Tibial artery (tissue), 4 donors: ENCODE data around the gene INSC.

Source experiments
- DNase-seq, 2 donors: peaks; one replicate each; pipeline ENCODE4 v3.0.0-alpha.2; 2019
- H3K27ac ChIP-seq, 2 donors: fragments of 200-600 bp; sonication (generic) in 1 of 2; 1 replicate in 1 of 2; 2 replicates in 1 of 2; pipeline ENCODE4 v1.5.1; 2018 to 2019; ENCODE audit warnings: mild to moderate bottlenecking in 1 of 2
- H3K27me3 ChIP-seq, 2 donors: fragments of 200-600 bp; sonication (generic) in 1 of 2; one replicate each; pipeline versions ENCODE4 v1.5.1 to v1.6.0; 2016 to 2019
- H3K36me3 ChIP-seq, 3 donors: fragments of 200-600 bp; sonication (generic) in 2 of 3; one replicate each; pipeline ENCODE4 v1.5.1; 2016 to 2019; ENCODE audit warnings: mild to moderate bottlenecking in 2 of 3
- H3K4me1 ChIP-seq, 4 donors: fragments of 200-600 bp; sonication (generic) in 2 of 4; 1 replicate in 3 of 4; 2 replicates in 1 of 4; pipeline ENCODE4 v1.5.1; 2016 to 2019
- H3K4me3 ChIP-seq, 2 donors: fragments of 200-600 bp; sonication (generic) in 1 of 2; 1 replicate in 1 of 2; 2 replicates in 1 of 2; pipeline ENCODE4 v1.5.1; 2018 to 2019; ENCODE audit warnings: mild to moderate bottlenecking in 2 of 2
- H3K9me3 ChIP-seq, 3 donors: fragments of 200-600 bp; sonication (generic) in 1 of 3; one replicate each; pipeline ENCODE4 v1.5.1; 2016 to 2019
- intact Hi-C: fragments of 100-400 bp; cut with DNase I; formaldehyde crosslinking; loops from one replicate; pipeline ENCODE4 v1.15.0; 2023; ENCODE audit warnings: low total_unique reads
- TF ChIP-seq, protein P1 (sequence below), 2 experiments: fragments of 200-600 bp in 1 of 2; fragments of 450-650 bp in 1 of 2; IDR thresholded peaks; one replicate each; pipeline ENCODE4 v1.5.1; 2017 to 2019; ENCODE audit warnings: antibody characterized with exemption in 2 of 2, mild to moderate bottlenecking in 1 of 2, moderate library complexity in 1 of 2

INSC gene

DNA sequence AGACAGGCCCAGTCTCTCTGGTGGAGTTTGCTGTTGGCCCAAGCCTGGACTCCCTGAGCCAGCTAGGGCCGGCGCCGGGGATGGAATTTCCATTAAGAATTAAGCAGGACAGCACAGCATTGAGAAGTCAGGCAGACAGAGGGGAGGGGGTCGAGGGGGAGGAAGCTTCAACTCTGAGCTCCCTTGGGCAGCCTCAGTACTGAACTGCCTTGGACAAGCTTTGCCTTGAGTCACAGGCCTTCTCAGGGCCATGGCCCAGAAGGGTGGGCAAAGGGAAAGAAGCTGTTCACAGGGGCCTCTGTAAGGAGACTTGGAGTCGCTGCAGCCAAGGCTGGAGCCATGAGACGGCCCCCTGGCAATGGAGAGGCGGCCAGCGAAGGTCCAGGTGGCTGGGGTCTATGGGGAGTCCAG is 2.6 kb upstream of the INSC start:
- Histone ChIP-seq H3K9me3 (no peaks in the 10 kb centered on the region), H3K27ac (no peak overlapping the region), H3K4me1 (peaks cover 0 to 14% (median 13%) of the 10 kb centered on the region in 4 donors), H3K36me3 (no peaks in the 10 kb centered on the region), H3K4me3 (no peak overlapping the region), H3K27me3 (peaks cover 0 to 4% of the 10 kb centered on the region in 2 donors)
- no peak for DNase-seq
- TF ChIP-seq, protein P1, sequence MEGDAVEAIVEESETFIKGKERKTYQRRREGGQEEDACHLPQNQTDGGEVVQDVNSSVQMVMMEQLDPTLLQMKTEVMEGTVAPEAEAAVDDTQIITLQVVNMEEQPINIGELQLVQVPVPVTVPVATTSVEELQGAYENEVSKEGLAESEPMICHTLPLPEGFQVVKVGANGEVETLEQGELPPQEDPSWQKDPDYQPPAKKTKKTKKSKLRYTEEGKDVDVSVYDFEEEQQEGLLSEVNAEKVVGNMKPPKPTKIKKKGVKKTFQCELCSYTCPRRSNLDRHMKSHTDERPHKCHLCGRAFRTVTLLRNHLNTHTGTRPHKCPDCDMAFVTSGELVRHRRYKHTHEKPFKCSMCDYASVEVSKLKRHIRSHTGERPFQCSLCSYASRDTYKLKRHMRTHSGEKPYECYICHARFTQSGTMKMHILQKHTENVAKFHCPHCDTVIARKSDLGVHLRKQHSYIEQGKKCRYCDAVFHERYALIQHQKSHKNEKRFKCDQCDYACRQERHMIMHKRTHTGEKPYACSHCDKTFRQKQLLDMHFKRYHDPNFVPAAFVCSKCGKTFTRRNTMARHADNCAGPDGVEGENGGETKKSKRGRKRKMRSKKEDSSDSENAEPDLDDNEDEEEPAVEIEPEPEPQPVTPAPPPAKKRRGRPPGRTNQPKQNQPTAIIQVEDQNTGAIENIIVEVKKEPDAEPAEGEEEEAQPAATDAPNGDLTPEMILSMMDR (IDR thresholded peaks at IDR 0.05), result no peak
- intact Hi-C loops, result loop anchor here (10.0 kb wide), 1 partner anchor 1503 kb away; no protein-coding TSS in a partner anchor

DNA sequence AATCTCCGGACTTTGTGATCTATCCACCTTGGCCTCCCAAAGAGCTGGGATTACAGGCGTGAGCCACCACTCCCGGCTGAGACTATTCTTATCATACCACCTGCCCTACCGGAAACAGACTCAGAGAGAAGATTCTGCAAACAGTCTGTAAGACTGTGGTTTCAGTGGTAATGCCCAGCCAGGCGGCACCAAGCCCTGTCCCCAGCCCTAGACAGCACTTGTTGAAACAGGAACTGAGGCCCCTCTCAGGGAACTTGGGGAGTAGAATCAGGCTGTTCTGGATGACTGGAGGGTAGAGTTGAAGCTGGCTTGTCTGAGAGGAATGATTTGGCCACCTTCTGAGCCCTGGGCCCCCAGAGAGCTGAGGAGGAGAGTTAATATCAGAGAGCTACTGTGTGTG is 1.3 kb upstream of the INSC start:
- Histone ChIP-seq H3K4me3 (no peak overlapping the region), H3K36me3 (no peaks in the 10 kb centered on the region), H3K27me3 (peaks cover 0 to 4% of the 10 kb centered on the region in 2 donors), H3K27ac (no peak overlapping the region), H3K9me3 (no peaks in the 10 kb centered on the region), H3K4me1 (peaks cover 0 to 14% (median 13%) of the 10 kb centered on the region in 4 donors)
- no peak for DNase-seq
- TF ChIP-seq, protein P1 (IDR thresholded peaks at IDR 0.05), result no peak
- intact Hi-C loops, result loop anchor here (10.0 kb wide), 1 partner anchor 1501 kb away; no protein-coding TSS in a partner anchor

DNA sequence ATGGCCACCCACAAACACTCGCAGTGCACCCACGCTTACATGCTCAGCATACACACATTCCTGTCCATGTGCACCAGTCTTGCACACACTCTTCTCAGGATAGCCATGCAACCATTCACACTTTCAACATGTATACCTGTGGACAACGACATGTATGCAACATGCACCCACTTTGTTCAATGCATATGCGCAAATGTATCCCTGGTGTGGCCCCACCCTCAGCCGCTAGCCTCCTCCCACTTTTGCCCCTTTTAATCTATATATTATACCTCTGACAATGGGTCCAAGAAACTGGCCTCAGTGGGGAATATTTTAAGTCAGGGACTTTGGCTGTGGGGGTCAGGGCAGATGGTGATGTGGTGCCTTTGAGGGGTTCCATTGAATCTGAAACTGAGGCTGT is 963 bp downstream of the INSC start:
- intact Hi-C loops, result loop anchor here (10.0 kb wide), 1 partner anchor 1499 kb away; no protein-coding TSS in a partner anchor
- no peaks in the 10 kb centered on the region for H3K9me3 ChIP-seq
- H3K4me1 ChIP-seq, result peaks cover 0 to 14% (median 13%) of the 10 kb centered on the region in 4 donors
- peaks cover 0 to 4% of the 10 kb centered on the region in 2 donors for H3K27me3 ChIP-seq
- H3K4me3 ChIP-seq, result no peak overlapping the region
- no peak for DNase-seq
- TF ChIP-seq, protein P1 (IDR thresholded peaks at IDR 0.05), result no peak
- H3K27ac ChIP-seq, result no peak overlapping the region
- no peaks in the 10 kb centered on the region for H3K36me3 ChIP-seq

DNA sequence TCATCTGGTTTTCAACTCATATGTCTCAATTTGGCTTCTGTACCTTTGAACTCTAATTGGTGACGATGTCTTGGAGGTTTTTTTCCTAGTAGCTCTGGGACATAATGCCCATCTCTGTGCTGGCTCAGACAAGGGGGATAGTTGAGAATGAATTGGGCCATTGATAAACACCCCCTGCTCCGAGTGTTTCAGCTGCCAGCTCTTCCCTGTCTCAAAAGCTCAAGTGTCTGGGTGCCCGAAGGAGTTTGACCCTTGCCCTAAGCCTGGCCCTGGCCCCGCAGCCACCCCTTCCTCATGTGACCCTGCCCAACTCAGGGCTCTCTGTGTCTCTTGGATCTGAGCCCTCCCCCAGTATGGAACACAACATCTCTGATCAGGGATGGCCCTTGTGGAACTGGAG is 3.0 kb downstream of the INSC start:
- H3K4me3 ChIP-seq, result no peak overlapping the region
- TF ChIP-seq, protein P1 (IDR thresholded peaks at IDR 0.05), result no peak
- no peak overlapping the region for H3K27ac ChIP-seq
- no peaks in the 10 kb centered on the region for H3K9me3 ChIP-seq
- H3K27me3 ChIP-seq, result peaks cover 0 to 4% of the 10 kb centered on the region in 2 donors
- DNase-seq, result no peak
- H3K36me3 ChIP-seq, result no peaks in the 10 kb centered on the region
- intact Hi-C loops, result loop anchor here (10.0 kb wide), 1 partner anchor 1497 kb away; no protein-coding TSS in a partner anchor
- H3K4me1 ChIP-seq, result peaks cover 0 to 13% (median 12%) of the 10 kb centered on the region in 4 donors

DNA sequence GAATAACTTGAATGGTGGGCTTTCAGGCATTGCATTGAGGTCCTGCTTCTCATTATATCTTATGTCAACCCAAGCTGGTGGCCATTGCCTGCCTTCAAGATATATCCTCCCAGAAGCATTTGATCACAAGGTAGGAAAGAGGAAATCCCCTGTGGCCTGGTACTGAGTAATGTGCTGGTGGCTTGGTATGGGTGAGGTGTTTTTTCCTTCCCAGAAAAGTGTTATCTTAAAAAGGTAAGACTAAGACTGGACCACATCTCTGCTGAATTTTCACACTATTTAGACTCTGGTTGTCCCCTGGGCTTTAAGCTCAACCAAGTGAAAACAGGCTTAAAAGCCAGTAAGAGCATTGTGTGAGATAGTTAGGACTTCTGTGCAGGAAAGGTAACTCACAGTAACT is 3.7 kb downstream of the INSC start:
- Histone ChIP-seq H3K36me3 (no peaks in the 10 kb centered on the region), H3K9me3 (no peaks in the 10 kb centered on the region), H3K4me3 (no peak overlapping the region), H3K27ac (no peak overlapping the region), H3K4me1 (peaks cover 0 to 13% (median 12%) of the 10 kb centered on the region in 4 donors), H3K27me3 (peaks cover 0 to 4% of the 10 kb centered on the region in 2 donors)
- intact Hi-C loops, result loop anchor here (10.0 kb wide), 1 partner anchor 1496 kb away; no protein-coding TSS in a partner anchor
- DNase-seq, result no peak
- TF ChIP-seq, protein P1 (IDR thresholded peaks at IDR 0.05), result no peak
